ENCODE results near the gene ISCA2. TPM values are rescaled to one million over a fixed set of nuclear protein-coding genes. Genes with fewer than 3 reads are reported as not detected.
A peak's percentile ranks its signal among the peaks of the same experiment; 100 is the strongest.

The ISCA2 gene
- total and polyA plus RNA-seq, 3 donors from 2014 or later: 22.5 to 30.3 (median 27.6) TPM

- no peak for TF ChIP-seq POLR2A (IDR thresholded peaks at IDR 0.05)
- TF ChIP-seq CTCF (IDR thresholded peaks at IDR 0.05): no peak
- Histone ChIP-seq H3K4me3 (no peak overlapping the region), H3K27ac (no peak overlapping the region), H3K27me3 (no peaks in the 10 kb centered on the region), H3K36me3 (ENCODE audit: low read depth, missing control alignments) (no peaks in the 10 kb centered on the region), H3K4me1 (peaks cover 4% of the 10 kb centered on the region), H3K9me3 (no peaks in the 10 kb centered on the region)
- intact Hi-C loops (cut with DNase I; ENCODE audit: low total_unique reads): no loop called here
- WGBS, 2 donors: 82 to 87% methylated on average over 4 of the region's 4 CpGs
- DNase-seq: no peak
Observed at GRCh38 chr14:74457565-74457895, 36.0 kb upstream of the ISCA2 start.

- Histone ChIP-seq H3K9me3 (no peaks in the 10 kb centered on the region), H3K4me1 (peaks cover 4% of the 10 kb centered on the region), H3K4me3 (no peak overlapping the region), H3K27me3 (no peaks in the 10 kb centered on the region), H3K27ac (peak overlapping the region in 1 of 2 donors; percentile 27), H3K36me3 (ENCODE audit: low read depth, missing control alignments) (no peaks in the 10 kb centered on the region)
- WGBS, 2 donors: 69 to 82% methylated on average over 10 of the region's 10 CpGs
- TF ChIP-seq CTCF (IDR thresholded peaks at IDR 0.05) (peak in 2 of 3 experiments; percentile 41 to 46), POLR2A (IDR thresholded peaks at IDR 0.05) (no peak)
- intact Hi-C loops (cut with DNase I; ENCODE audit: low total_unique reads): no loop called here
- DNase-seq: peak; percentile 64
Observed at GRCh38 chr14:74459289-74459946, 34.1 kb upstream of the ISCA2 start.

GRCh38 chr14:74459976-74460375 lies 33.6 kb upstream of the ISCA2 start:
- peak overlapping the region in 1 of 2 donors; percentile 27 for H3K27ac ChIP-seq
- no peaks in the 10 kb centered on the region for H3K9me3 ChIP-seq
- no peak overlapping the region for H3K4me3 ChIP-seq
- H3K4me1 ChIP-seq: peaks cover 4% of the 10 kb centered on the region
- no peaks in the 10 kb centered on the region for H3K27me3 ChIP-seq
- 75 to 91% methylated on average over 6 of the region's 6 CpGs for WGBS, 2 donors
- intact Hi-C loops (cut with DNase I; ENCODE audit: low total_unique reads): no loop called here
- DNase-seq: no peak
- no peaks in the 10 kb centered on the region for H3K36me3 ChIP-seq (ENCODE audit: low read depth, missing control alignments)
- no peak for TF ChIP-seq POLR2A (IDR thresholded peaks at IDR 0.05)
- no peak for TF ChIP-seq CTCF (IDR thresholded peaks at IDR 0.05)

- Histone ChIP-seq H3K4me1 (peaks cover 4% of the 10 kb centered on the region), H3K36me3 (ENCODE audit: low read depth, missing control alignments) (no peaks in the 10 kb centered on the region), H3K27me3 (no peaks in the 10 kb centered on the region), H3K27ac (no peak overlapping the region), H3K4me3 (no peak overlapping the region), H3K9me3 (no peaks in the 10 kb centered on the region)
- intact Hi-C loops (cut with DNase I; ENCODE audit: low total_unique reads): no loop called here
- DNase-seq: no peak
- TF ChIP-seq POLR2A (IDR thresholded peaks at IDR 0.05): no peak
- WGBS, 2 donors: 88 to 91% methylated on average over 3 of the region's 3 CpGs
Observed at GRCh38 chr14:74462993-74463392, 30.6 kb upstream of the ISCA2 start.

GRCh38 chr14:74463697-74464096 lies 29.9 kb upstream of the ISCA2 start:
- peaks cover 11% of the 10 kb centered on the region for H3K4me1 ChIP-seq
- TF ChIP-seq POLR2A (IDR thresholded peaks at IDR 0.05): no peak
- no peak for TF ChIP-seq CTCF (IDR thresholded peaks at IDR 0.05)
- H3K4me3 ChIP-seq: no peak overlapping the region
- no peak overlapping the region for H3K27ac ChIP-seq
- intact Hi-C loops (cut with DNase I; ENCODE audit: low total_unique reads): no loop called here
- H3K36me3 ChIP-seq (ENCODE audit: low read depth, missing control alignments): no peaks in the 10 kb centered on the region
- H3K9me3 ChIP-seq: no peaks in the 10 kb centered on the region
- no peaks in the 10 kb centered on the region for H3K27me3 ChIP-seq
- DNase-seq: no peak
- WGBS, 2 donors: 92 to 93% methylated on average over 5 of the region's 5 CpGs

Data from testis (tissue), 3 donors.